ENCODE results near the gene RIBC2. TPM values are rescaled to one million over a fixed set of nuclear protein-coding genes. Genes with fewer than 3 reads are reported as not detected.
"Not testable (repeated sequence)": the region's sequence is repeated elsewhere in the genome, so short reads cannot be mapped to it uniquely, and the experiment has no call there.

RIBC2 gene
- total RNA-seq, 4 donors from 2014 or later, result not detected

DNA sequence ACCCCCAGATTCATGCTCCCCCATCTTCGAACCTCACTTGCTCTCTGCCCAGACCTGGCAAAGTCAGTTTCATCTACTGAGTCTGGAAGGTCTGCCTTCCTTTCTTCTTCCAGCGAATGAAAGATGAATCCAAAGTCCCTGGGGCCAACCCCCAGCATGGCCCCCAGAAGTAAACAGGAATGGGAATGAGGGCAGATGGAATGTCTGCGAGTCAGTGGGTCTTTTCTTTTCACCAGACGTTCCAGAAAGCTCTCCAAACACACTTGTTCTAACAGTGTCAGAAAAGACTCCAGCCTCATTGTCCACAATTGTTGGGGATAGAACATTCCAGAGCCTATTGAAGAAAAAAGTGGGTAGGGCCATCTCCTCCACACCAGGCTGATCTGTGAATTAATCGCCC lies 28.6 kb downstream of the RIBC2 start:
- Histone ChIP-seq H3K36me3 (no peaks in the 10 kb centered on the region), H3K27me3 (no peaks in the 10 kb centered on the region), H3K4me1 (peaks cover 0 to 11% (median 8%) of the 10 kb centered on the region in 4 donors), H3K9me3 (no peaks in the 10 kb centered on the region), H3K4me3 (no peak overlapping the region), H3K27ac (replicated peaks in 1 of 4) (no peak overlapping the region)
- 91% methylated on average over 5 of the region's 5 CpGs for WGBS
- intact Hi-C loops (cut with DNase I), result no loop called here
- DNase-seq (ENCODE audit: extremely low spot score), result no peak
- TF ChIP-seq, protein P1, sequence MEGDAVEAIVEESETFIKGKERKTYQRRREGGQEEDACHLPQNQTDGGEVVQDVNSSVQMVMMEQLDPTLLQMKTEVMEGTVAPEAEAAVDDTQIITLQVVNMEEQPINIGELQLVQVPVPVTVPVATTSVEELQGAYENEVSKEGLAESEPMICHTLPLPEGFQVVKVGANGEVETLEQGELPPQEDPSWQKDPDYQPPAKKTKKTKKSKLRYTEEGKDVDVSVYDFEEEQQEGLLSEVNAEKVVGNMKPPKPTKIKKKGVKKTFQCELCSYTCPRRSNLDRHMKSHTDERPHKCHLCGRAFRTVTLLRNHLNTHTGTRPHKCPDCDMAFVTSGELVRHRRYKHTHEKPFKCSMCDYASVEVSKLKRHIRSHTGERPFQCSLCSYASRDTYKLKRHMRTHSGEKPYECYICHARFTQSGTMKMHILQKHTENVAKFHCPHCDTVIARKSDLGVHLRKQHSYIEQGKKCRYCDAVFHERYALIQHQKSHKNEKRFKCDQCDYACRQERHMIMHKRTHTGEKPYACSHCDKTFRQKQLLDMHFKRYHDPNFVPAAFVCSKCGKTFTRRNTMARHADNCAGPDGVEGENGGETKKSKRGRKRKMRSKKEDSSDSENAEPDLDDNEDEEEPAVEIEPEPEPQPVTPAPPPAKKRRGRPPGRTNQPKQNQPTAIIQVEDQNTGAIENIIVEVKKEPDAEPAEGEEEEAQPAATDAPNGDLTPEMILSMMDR (IDR thresholded peaks at IDR 0.05), result no peak
- TF ChIP-seq POLR2AphosphoS5 (IDR thresholded peaks at IDR 0.05) (no peak), EP300 (IDR thresholded peaks at IDR 0.05) (no peak), POLR2A (IDR thresholded peaks at IDR 0.05; ENCODE audit: low read depth) (no peak)

DNA sequence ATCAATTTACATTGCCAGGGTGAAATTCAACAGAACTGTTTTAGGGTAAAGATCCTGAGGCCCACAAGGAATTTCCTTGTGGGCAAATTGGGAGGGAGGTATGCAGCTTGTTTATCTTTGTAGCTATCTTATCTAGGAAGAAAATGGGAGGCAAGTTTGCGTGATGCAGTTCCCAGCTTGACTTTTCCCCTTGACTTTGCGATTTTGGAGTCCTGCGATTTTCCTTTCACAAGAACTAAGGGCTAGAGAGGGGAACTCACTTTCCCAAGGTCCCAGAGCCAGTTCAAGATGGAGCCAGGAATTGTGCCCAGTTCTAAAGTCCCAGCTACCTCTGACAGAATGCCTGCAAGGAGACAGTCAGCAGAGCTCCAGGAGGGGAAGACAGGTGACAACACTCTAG lies 30.7 kb downstream of the RIBC2 start:
- H3K27me3 ChIP-seq, result no peaks in the 10 kb centered on the region
- intact Hi-C loops (cut with DNase I), result no loop called here
- 95% methylated on average over 3 of the region's 3 CpGs for WGBS
- no peak for TF ChIP-seq POLR2AphosphoS5 (IDR thresholded peaks at IDR 0.05)
- TF ChIP-seq EP300 (IDR thresholded peaks at IDR 0.05), result no peak
- no peak for TF ChIP-seq POLR2A (IDR thresholded peaks at IDR 0.05; ENCODE audit: low read depth)
- TF ChIP-seq, protein P1 (IDR thresholded peaks at IDR 0.05), result no peak
- H3K9me3 ChIP-seq, result no peaks in the 10 kb centered on the region
- DNase-seq (ENCODE audit: extremely low spot score), result no peak
- no peak overlapping the region for H3K27ac ChIP-seq (replicated peaks in 1 of 4)
- H3K36me3 ChIP-seq, result no peaks in the 10 kb centered on the region
- H3K4me1 ChIP-seq, result peaks cover 0 to 23% (median 12%) of the 10 kb centered on the region in 4 donors
- no peak overlapping the region for H3K4me3 ChIP-seq

- peaks cover 0 to 32% (median 15%) of the 10 kb centered on the region in 4 donors for H3K4me1 ChIP-seq
- H3K36me3 ChIP-seq, result no peaks in the 10 kb centered on the region
- 92% methylated on average over 12 of the region's 14 CpGs for WGBS
- H3K9me3 ChIP-seq, result no peaks in the 10 kb centered on the region
- no peak for DNase-seq (ENCODE audit: extremely low spot score)
- no peaks in the 10 kb centered on the region for H3K27me3 ChIP-seq
- intact Hi-C loops (cut with DNase I), result no loop called here
- no peak overlapping the region for H3K4me3 ChIP-seq
- H3K27ac ChIP-seq (replicated peaks in 1 of 4), result no peak overlapping the region
- TF ChIP-seq, protein P1 (IDR thresholded peaks at IDR 0.05), result no peak
- TF ChIP-seq POLR2AphosphoS5 (IDR thresholded peaks at IDR 0.05), result no peak
- no peak for TF ChIP-seq EP300 (IDR thresholded peaks at IDR 0.05)
- TF ChIP-seq POLR2A (IDR thresholded peaks at IDR 0.05; ENCODE audit: low read depth), result no peak
These were observed 31.7 kb downstream of the RIBC2 start for GRCh38 chr22:45445031-45445710.

DNA sequence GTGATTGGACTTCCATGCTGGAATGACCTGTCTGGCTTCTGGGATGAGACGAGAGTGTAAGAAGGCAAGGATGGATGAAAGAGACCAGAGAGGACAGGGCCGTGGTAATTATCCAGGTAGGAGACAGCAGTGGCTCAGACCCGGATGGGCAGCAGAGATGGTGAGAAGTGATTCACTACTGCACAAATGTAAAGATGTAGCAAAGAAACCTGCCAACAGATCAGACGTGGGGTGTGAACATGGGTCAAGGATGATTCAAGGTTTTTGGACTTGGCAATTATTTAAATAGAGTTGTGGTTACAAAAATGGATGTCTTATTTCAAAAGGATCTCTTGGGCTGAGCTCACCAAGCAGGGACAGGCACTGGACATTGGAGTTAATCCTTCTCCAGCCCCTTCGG lies 32.7 kb downstream of the RIBC2 start:
- H3K9me3 ChIP-seq, result no peaks in the 10 kb centered on the region
- H3K27me3 ChIP-seq, result no peaks in the 10 kb centered on the region
- H3K27ac ChIP-seq (replicated peaks in 1 of 4), result no peak overlapping the region
- H3K4me3 ChIP-seq, result no peak overlapping the region
- H3K36me3 ChIP-seq, result no peaks in the 10 kb centered on the region
- intact Hi-C loops (cut with DNase I), result no loop called here
- TF ChIP-seq EP300 (IDR thresholded peaks at IDR 0.05), result no peak
- no peak for TF ChIP-seq POLR2A (IDR thresholded peaks at IDR 0.05; ENCODE audit: low read depth)
- TF ChIP-seq, protein P1 (IDR thresholded peaks at IDR 0.05), result no peak
- no peak for TF ChIP-seq POLR2AphosphoS5 (IDR thresholded peaks at IDR 0.05)
- no peak for DNase-seq (ENCODE audit: extremely low spot score)
- 85% methylated on average over 5 of the region's 5 CpGs for WGBS
- H3K4me1 ChIP-seq, result peaks cover 0 to 38% (median 19%) of the 10 kb centered on the region in 4 donors

- 86% methylated on average over 4 of the region's 4 CpGs for WGBS
- intact Hi-C loops (cut with DNase I); DNase-seq (ENCODE audit: extremely low spot score); H3K27me3 ChIP-seq; H3K9me3 ChIP-seq; H3K4me3 ChIP-seq; H3K36me3 ChIP-seq; H3K27ac ChIP-seq (replicated peaks in 1 of 4): not testable (repeated sequence)
- peaks cover 0 to 48% (median 27%) of the 10 kb centered on the region in 4 donors for H3K4me1 ChIP-seq
These were observed 34.1 kb downstream of the RIBC2 start for GRCh38 chr22:45447596-45447995.
